Left forelimb (tissue), 1 donor: Measurements from ENCODE around the gene SREK1IP1.

Experiments used
- DNase-seq: peaks from one replicate; pipeline ENCODE4 v3.0.0-alpha.2; 2018; ENCODE audit warnings: low spot score

Gene SREK1IP1

GRCh38 chr5:64685866-64686265 lies 82.6 kb downstream of the SREK1IP1 start:
- DNase-seq = no peak

- no peak for DNase-seq
Measured at GRCh38 chr5:64682608-64683007, 85.9 kb downstream of the SREK1IP1 start.

- DNase-seq = no peak
Measured at GRCh38 chr5:64680289-64680688, 88.2 kb downstream of the SREK1IP1 start.

- DNase-seq = no peak
Measured at GRCh38 chr5:64678374-64678773, 90.1 kb downstream of the SREK1IP1 start.

- DNase-seq = no peak
Measured at GRCh38 chr5:64671678-64672077, 96.8 kb downstream of the SREK1IP1 start.

GRCh38 chr5:64670277-64670676 lies 98.2 kb downstream of the SREK1IP1 start:
- DNase-seq = no peak
